ENCODE data around the gene ATP9A. TPM values are rescaled to one million over a fixed set of nuclear protein-coding genes. Genes with fewer than 3 reads are reported as not detected.
"Not testable (repeated sequence)": the region's sequence is repeated elsewhere in the genome, so short reads cannot be mapped to it uniquely, and the experiment has no call there.

ATP9A gene
- total and polyA plus RNA-seq, 5 donors from 2014 or later, result 0.10 to 0.76 TPM; not detected in 3

DNA sequence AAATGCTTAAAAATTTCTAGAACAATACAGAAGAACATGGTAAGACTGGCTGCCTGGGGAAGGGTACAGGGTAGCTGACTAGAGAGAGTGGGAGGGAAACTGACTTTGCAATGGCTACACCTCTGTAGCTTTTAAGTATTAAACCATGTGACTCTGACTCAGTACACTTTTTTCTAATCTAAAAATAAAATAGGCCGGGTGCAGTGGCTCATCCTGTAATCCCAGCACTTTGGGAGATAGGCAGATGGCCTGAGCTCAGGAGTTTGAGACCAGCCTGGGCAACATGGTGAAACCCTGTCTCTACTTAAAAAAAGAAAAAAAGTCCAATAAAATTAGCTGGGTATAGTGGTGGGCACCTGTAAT is 18.5 kb downstream of the ATP9A start:
- H3K36me3 ChIP-seq (ENCODE audit: control insufficient read depth, insufficient read depth, low read length), result no peaks in the 10 kb centered on the region
- no peak overlapping the region for H3K4me3 ChIP-seq (ENCODE audit: low read depth, low read length)
- H3K27ac Mint-ChIP-seq, result no peak overlapping the region
- no peaks in the 10 kb centered on the region for H3K27me3 ChIP-seq (ENCODE audit: control insufficient read depth, insufficient read depth, low read length)
- DNase-seq, result no peak
- no peak for ATAC-seq (ENCODE audit: low read depth in 2 of 2)
- H3K27me3 Mint-ChIP-seq, result no peaks in the 10 kb centered on the region
- no peak overlapping the region for H3K27ac ChIP-seq (ENCODE audit: insufficient read depth, low read length, poor library complexity, severe bottlenecking)
- H3K9me3 ChIP-seq (ENCODE audit: control insufficient read depth in 2 of 2, low read length in 2 of 2), result no peaks in the 10 kb centered on the region
- no peaks in the 10 kb centered on the region for H3K4me1 Mint-ChIP-seq
- no peak overlapping the region for H3K4me3 Mint-ChIP-seq
- H3K36me3 Mint-ChIP-seq, result no peaks in the 10 kb centered on the region
- H3K9me3 Mint-ChIP-seq, result peaks cover 0 to 1% (median 0%) of the 10 kb centered on the region in 7 donors
- H3K4me1 ChIP-seq (ENCODE audit: control insufficient read depth, insufficient read depth, low read length, poor library complexity, severe bottlenecking), result no peaks in the 10 kb centered on the region

DNA sequence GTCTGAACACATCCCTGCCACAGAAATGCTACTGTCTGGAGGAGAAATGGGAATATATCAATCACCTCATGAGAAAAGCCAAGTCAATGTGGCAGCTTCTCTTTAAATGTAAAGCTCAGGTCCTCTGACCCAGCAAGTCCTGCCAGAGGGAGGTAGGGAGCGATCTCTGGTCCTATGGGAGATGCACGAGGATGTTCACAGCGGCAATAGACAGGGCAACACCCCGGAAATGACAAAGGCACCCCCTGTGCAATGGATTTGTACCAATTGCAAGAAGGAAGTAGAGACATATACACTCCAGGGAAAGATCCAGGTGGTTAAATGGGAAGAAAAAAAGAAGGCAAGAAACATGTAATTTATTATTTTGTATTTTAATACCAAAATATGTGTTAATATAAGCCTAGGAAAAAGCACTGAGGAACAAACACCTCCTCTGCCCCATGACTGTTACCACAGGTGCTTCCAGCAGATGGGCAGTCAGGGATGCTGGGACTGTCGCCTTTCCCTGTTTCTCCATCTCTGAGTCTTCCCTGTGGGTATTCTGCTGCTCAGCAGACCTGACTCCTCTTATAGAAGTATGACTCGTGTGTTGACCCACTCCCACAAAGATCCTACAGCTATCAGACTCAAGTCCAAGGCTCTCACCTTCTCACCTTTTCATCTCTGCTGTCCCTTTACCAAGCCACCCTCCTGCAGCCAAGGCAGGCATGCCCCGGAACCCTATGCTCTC is 20.8 kb downstream of the ATP9A start:
- Histone ChIP-seq H3K27ac (ENCODE audit: insufficient read depth, low read length, poor library complexity, severe bottlenecking) (no peak overlapping the region), H3K36me3 (ENCODE audit: control insufficient read depth, insufficient read depth, low read length) (no peaks in the 10 kb centered on the region), H3K27me3 (ENCODE audit: control insufficient read depth, insufficient read depth, low read length) (no peaks in the 10 kb centered on the region), H3K4me1 (ENCODE audit: control insufficient read depth, insufficient read depth, low read length, poor library complexity, severe bottlenecking) (no peaks in the 10 kb centered on the region), H3K9me3 (ENCODE audit: control insufficient read depth in 2 of 2, low read length in 2 of 2) (no peaks in the 10 kb centered on the region), H3K4me3 (ENCODE audit: low read depth, low read length) (no peak overlapping the region)
- no peak overlapping the region for H3K27ac Mint-ChIP-seq
- H3K4me1 Mint-ChIP-seq, result no peaks in the 10 kb centered on the region
- DNase-seq (no peak), ATAC-seq (ENCODE audit: low read depth in 2 of 2) (no peak)
- no peaks in the 10 kb centered on the region for H3K9me3 Mint-ChIP-seq
- no peak overlapping the region for H3K4me3 Mint-ChIP-seq
- H3K36me3 Mint-ChIP-seq, result no peaks in the 10 kb centered on the region
- peaks cover 1% of the 10 kb centered on the region for H3K27me3 Mint-ChIP-seq

DNA sequence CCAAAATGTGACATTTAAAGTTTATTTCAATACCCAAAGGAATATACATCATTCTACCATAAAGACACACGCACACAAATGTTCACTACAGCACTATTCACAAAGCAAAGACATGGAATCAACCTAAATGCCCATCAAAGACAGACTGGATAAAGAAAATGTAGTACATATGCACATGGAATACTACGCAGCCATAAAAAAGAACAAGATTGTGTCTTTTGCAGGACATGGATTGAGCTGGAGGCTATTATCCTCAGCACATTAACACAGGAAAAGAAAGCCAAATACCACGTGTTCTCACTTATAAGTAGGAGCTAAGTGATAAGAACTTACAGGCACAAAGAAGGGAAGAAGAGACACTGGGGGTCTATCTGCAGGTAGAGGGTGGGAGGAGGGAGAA is 22.4 kb downstream of the ATP9A start:
- Mint-ChIP-seq H3K9me3 (no peaks in the 10 kb centered on the region), H3K36me3 (no peaks in the 10 kb centered on the region), H3K27me3 (peaks cover 4% of the 10 kb centered on the region), H3K4me1 (no peaks in the 10 kb centered on the region), H3K27ac (no peak overlapping the region), H3K4me3 (no peak overlapping the region)
- Histone ChIP-seq H3K36me3 (ENCODE audit: control insufficient read depth, insufficient read depth, low read length) (no peaks in the 10 kb centered on the region), H3K27ac (ENCODE audit: insufficient read depth, low read length, poor library complexity, severe bottlenecking) (no peak overlapping the region), H3K4me3 (ENCODE audit: low read depth, low read length) (no peak overlapping the region), H3K4me1 (ENCODE audit: control insufficient read depth, insufficient read depth, low read length, poor library complexity, severe bottlenecking) (no peaks in the 10 kb centered on the region), H3K27me3 (ENCODE audit: control insufficient read depth, insufficient read depth, low read length) (no peaks in the 10 kb centered on the region), H3K9me3 (ENCODE audit: control insufficient read depth in 2 of 2, low read length in 2 of 2) (no peaks in the 10 kb centered on the region)
- no peak for ATAC-seq (ENCODE audit: low read depth in 2 of 2)
- no peak for DNase-seq

DNA sequence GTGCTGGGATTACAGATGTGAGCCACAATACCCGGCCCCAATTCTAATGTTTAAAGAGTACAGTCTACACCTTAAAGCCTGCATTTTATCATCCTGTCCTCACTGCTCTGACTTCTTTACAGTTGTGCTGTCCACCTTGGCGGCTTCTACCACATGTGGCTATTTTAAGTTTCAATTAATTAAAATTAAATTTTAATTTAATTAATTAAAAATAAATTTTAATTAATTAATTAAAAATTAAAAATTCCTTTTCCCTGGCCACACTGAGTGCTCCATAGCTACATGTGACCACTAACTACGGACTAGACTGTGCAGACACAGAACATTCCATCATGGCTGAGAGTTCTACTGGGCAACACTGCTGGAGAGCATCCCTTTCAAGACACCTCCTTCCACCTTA is 27.4 kb downstream of the ATP9A start:
- Mint-ChIP-seq H3K4me3 (no peak overlapping the region), H3K36me3 (no peaks in the 10 kb centered on the region), H3K9me3 (no peaks in the 10 kb centered on the region), H3K4me1 (no peaks in the 10 kb centered on the region), H3K27me3 (peaks cover 8% of the 10 kb centered on the region), H3K27ac (no peak overlapping the region)
- Histone ChIP-seq H3K4me3 (ENCODE audit: low read depth, low read length) (no peak overlapping the region), H3K36me3 (ENCODE audit: control insufficient read depth, insufficient read depth, low read length) (no peaks in the 10 kb centered on the region), H3K4me1 (ENCODE audit: control insufficient read depth, insufficient read depth, low read length, poor library complexity, severe bottlenecking) (no peaks in the 10 kb centered on the region), H3K9me3 (ENCODE audit: control insufficient read depth in 2 of 2, low read length in 2 of 2) (no peaks in the 10 kb centered on the region), H3K27ac (ENCODE audit: insufficient read depth, low read length, poor library complexity, severe bottlenecking) (no peak overlapping the region), H3K27me3 (ENCODE audit: control insufficient read depth, insufficient read depth, low read length) (no peaks in the 10 kb centered on the region)
- ATAC-seq (ENCODE audit: low read depth in 2 of 2) (no peak), DNase-seq (no peak)

DNA sequence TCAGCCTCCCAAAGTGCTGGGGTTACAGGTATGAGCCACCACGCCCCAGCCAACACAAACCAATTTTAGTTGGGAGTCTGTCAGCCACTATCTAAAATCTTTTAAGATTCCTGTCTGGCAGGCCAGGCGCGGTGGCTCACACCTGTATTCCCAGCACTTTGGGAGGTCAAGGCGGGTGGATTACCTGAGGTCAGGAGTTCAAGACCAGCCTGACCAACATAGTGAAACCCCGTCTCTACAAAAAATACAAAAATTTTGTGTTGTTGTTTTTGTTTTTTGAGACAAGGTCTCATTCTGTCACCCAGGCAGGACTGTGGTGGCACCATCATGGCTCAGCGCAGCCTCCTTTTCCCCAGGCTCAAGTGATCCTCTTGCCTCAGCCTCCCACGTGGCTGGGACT is 27.9 kb downstream of the ATP9A start:
- H3K36me3 Mint-ChIP-seq; H3K4me1 Mint-ChIP-seq; H3K27me3 ChIP-seq (ENCODE audit: control insufficient read depth, insufficient read depth, low read length); H3K4me3 Mint-ChIP-seq; H3K27ac ChIP-seq (ENCODE audit: insufficient read depth, low read length, poor library complexity, severe bottlenecking); H3K4me1 ChIP-seq (ENCODE audit: control insufficient read depth, insufficient read depth, low read length, poor library complexity, severe bottlenecking); H3K9me3 Mint-ChIP-seq; ATAC-seq (ENCODE audit: low read depth in 2 of 2); H3K36me3 ChIP-seq (ENCODE audit: control insufficient read depth, insufficient read depth, low read length); H3K27ac Mint-ChIP-seq; H3K27me3 Mint-ChIP-seq; DNase-seq; H3K4me3 ChIP-seq (ENCODE audit: low read depth, low read length); H3K9me3 ChIP-seq (ENCODE audit: control insufficient read depth in 2 of 2, low read length in 2 of 2): not testable (repeated sequence)

DNA sequence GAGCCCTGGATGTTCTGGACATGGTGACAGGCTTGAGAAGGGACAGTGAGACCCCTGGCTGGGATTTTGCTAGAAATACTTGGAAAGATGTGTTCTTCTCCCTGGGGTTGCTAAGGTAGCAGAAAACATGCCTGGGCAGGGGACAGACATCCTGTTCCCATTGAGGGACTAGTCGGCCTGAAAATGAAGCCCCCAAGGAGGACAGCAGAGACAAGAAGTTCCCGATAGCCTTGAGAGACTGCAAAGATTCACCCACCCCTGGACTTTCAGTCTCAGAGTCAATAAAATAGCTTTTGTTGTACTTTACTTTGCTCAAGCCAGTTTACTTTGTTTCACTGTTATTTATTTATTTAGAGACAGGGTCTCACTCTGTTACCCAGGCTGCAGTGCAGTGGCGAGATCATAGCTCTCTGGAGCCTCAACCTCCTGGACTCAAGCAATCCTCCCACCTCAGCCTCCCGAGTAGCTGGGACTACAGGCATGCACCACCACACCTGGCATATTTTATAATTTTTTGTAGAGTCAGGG is 28.4 kb downstream of the ATP9A start:
- Histone ChIP-seq H3K36me3 (ENCODE audit: control insufficient read depth, insufficient read depth, low read length) (no peaks in the 10 kb centered on the region), H3K27me3 (ENCODE audit: control insufficient read depth, insufficient read depth, low read length) (no peaks in the 10 kb centered on the region), H3K27ac (ENCODE audit: insufficient read depth, low read length, poor library complexity, severe bottlenecking) (no peak overlapping the region), H3K9me3 (ENCODE audit: control insufficient read depth in 2 of 2, low read length in 2 of 2) (no peaks in the 10 kb centered on the region), H3K4me3 (ENCODE audit: low read depth, low read length) (no peak overlapping the region), H3K4me1 (ENCODE audit: control insufficient read depth, insufficient read depth, low read length, poor library complexity, severe bottlenecking) (no peaks in the 10 kb centered on the region)
- DNase-seq, result no peak
- H3K36me3 Mint-ChIP-seq, result no peaks in the 10 kb centered on the region
- no peak for ATAC-seq (ENCODE audit: low read depth in 2 of 2)
- H3K4me1 Mint-ChIP-seq, result no peaks in the 10 kb centered on the region
- peaks cover 9% of the 10 kb centered on the region for H3K27me3 Mint-ChIP-seq
- no peaks in the 10 kb centered on the region for H3K9me3 Mint-ChIP-seq
- no peak overlapping the region for H3K4me3 Mint-ChIP-seq
- no peak overlapping the region for H3K27ac Mint-ChIP-seq

DNA sequence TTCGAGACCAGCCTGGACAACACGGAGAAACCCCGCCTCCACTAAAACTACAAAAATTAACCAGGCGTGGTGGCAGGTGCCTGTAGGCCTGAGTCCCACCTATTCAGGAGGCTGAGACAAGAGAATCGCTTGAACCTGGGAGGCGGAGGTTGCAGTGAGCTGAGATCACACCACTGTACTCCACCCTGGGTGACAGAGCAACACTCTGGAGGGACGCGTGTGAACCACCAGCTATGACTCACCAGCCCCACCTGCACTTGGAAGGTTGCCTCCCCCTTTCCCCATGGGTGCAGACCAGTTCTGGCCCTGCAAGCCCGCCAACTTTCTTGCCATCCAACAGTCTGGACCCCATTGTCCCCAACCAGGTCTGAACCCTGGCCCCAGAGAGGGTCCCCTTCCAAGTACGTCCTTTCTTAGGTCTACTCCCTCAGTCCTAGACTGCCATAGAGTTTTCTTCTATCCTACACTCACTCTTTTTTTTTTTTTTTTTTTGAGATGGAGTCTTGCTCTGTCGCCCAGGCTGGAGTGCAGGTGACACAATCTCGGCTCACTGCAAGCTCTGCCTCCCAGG is 29.2 kb downstream of the ATP9A start:
- Mint-ChIP-seq H3K4me3 (no peak overlapping the region), H3K27me3 (peaks cover 9% of the 10 kb centered on the region), H3K4me1 (no peaks in the 10 kb centered on the region), H3K9me3 (no peaks in the 10 kb centered on the region), H3K36me3 (no peaks in the 10 kb centered on the region), H3K27ac (no peak overlapping the region)
- no peaks in the 10 kb centered on the region for H3K27me3 ChIP-seq (ENCODE audit: control insufficient read depth, insufficient read depth, low read length)
- DNase-seq (no peak), ATAC-seq (ENCODE audit: low read depth in 2 of 2) (no peak)
- no peaks in the 10 kb centered on the region for H3K36me3 ChIP-seq (ENCODE audit: control insufficient read depth, insufficient read depth, low read length)
- no peaks in the 10 kb centered on the region for H3K4me1 ChIP-seq (ENCODE audit: control insufficient read depth, insufficient read depth, low read length, poor library complexity, severe bottlenecking)
- H3K9me3 ChIP-seq (ENCODE audit: control insufficient read depth in 2 of 2, low read length in 2 of 2), result no peaks in the 10 kb centered on the region
- H3K4me3 ChIP-seq (ENCODE audit: low read depth, low read length), result no peak overlapping the region
- H3K27ac ChIP-seq (ENCODE audit: insufficient read depth, low read length, poor library complexity, severe bottlenecking), result no peak overlapping the region

DNA sequence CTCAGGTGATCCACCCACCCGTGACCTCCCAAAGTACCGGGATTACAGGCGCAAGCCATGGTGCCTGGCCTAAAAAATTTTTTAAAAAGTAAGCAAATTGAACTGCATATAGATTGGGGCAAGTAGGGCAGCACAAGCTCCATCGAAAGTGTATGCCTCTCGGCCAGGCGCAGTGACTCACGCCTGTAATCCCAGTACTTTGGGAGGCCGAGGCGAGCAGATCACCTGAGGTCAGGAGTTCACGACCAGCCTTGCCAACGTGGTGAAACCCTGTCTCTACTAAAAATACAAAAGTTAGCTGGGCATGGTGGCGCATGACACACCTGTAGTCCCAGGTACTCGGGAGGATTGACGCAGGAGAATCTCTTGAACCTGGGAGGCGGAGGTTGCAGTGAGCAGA is 29.9 kb downstream of the ATP9A start:
- not testable (repeated sequence) for H3K9me3 ChIP-seq (ENCODE audit: control insufficient read depth in 2 of 2, low read length in 2 of 2); H3K4me1 Mint-ChIP-seq; H3K9me3 Mint-ChIP-seq; H3K4me3 ChIP-seq (ENCODE audit: low read depth, low read length); H3K27me3 Mint-ChIP-seq; H3K36me3 ChIP-seq (ENCODE audit: control insufficient read depth, insufficient read depth, low read length); H3K27me3 ChIP-seq (ENCODE audit: control insufficient read depth, insufficient read depth, low read length); ATAC-seq (ENCODE audit: low read depth in 2 of 2); H3K4me3 Mint-ChIP-seq; H3K36me3 Mint-ChIP-seq; H3K4me1 ChIP-seq (ENCODE audit: control insufficient read depth, insufficient read depth, low read length, poor library complexity, severe bottlenecking); H3K27ac Mint-ChIP-seq; DNase-seq; H3K27ac ChIP-seq (ENCODE audit: insufficient read depth, low read length, poor library complexity, severe bottlenecking)
